Activated CD8-positive, alpha-beta T cell treated with anti-CD3 and anti-CD28 coated beads for 36 hours (primary cell): ENCODE data around the gene RNF212. TPM values are rescaled to one million over a fixed set of nuclear protein-coding genes. Genes with fewer than 3 reads are reported as not detected.

Experiments
- ATAC-seq: fragments of 200-7000 bp; cut with Tn5 transposase; one replicate; pipeline ENCODE4 v1.10.0; 2021; ENCODE audit warnings: mild to moderate bottlenecking, moderate library complexity
- CTCF ChIA-PET: fragments of 350-600 bp; sonication (Branson Sonifier 250); formaldehyde crosslinking; loops from one replicate; lab custom pipeline; 2021; ENCODE audit warnings: antibody characterized with exemption; lab: Charles Lee
- POLR2A ChIA-PET: fragments of 350-600 bp; sonication (Branson Sonifier 250); formaldehyde crosslinking; loops from one replicate; lab custom pipeline; 2021; ENCODE audit warnings: antibody characterized with exemption; lab: Charles Lee
- DNase-seq: peaks from one replicate; pipeline ENCODE4 v3.0.0-alpha.2; 2020
- H3K27ac Mint-ChIP-seq: one replicate; pipeline ENCODE4 v1.8.0; 2021; ENCODE audit warnings: mild to moderate bottlenecking, mixed read lengths
- H3K27me3 Mint-ChIP-seq: one replicate; pipeline ENCODE4 v1.8.0; 2021; ENCODE audit warnings: mixed read lengths
- H3K36me3 Mint-ChIP-seq: one replicate; pipeline ENCODE4 v1.8.0; 2021; ENCODE audit warnings: low read depth, mixed read lengths
- H3K4me1 Mint-ChIP-seq: one replicate; pipeline ENCODE4 v1.8.0; 2021; ENCODE audit warnings: low read depth, mixed read lengths
- H3K4me3 Mint-ChIP-seq: one replicate; pipeline ENCODE4 v1.8.0; 2021; ENCODE audit warnings: mild to moderate bottlenecking, moderate library complexity, mixed read lengths
- H3K9me3 Mint-ChIP-seq: one replicate; pipeline ENCODE4 v1.8.0; 2021; ENCODE audit warnings: mixed read lengths
- intact Hi-C: fragments of 100-400 bp; cut with micrococcal nuclease; formaldehyde crosslinking; loops from one replicate; pipeline ENCODE4 v1.10.0; 2022
- total RNA-seq, 2 experiments: library from RNA; stranded (reverse); gene quantifications; one replicate each; pipeline ENCODE4 v1.2.3, GENCODE V29; 2021
- TF ChIP-seq, protein P1 (sequence below): fragments of 200-600 bp; IDR thresholded peaks from one replicate; pipeline ENCODE4 v1.8.0; 2022; ENCODE audit warnings: antibody characterized with exemption, mild to moderate bottlenecking

RNF212 gene
- total RNA-seq, 2 experiments from 2014 or later, result 3.0 to 3.3 TPM

DNA sequence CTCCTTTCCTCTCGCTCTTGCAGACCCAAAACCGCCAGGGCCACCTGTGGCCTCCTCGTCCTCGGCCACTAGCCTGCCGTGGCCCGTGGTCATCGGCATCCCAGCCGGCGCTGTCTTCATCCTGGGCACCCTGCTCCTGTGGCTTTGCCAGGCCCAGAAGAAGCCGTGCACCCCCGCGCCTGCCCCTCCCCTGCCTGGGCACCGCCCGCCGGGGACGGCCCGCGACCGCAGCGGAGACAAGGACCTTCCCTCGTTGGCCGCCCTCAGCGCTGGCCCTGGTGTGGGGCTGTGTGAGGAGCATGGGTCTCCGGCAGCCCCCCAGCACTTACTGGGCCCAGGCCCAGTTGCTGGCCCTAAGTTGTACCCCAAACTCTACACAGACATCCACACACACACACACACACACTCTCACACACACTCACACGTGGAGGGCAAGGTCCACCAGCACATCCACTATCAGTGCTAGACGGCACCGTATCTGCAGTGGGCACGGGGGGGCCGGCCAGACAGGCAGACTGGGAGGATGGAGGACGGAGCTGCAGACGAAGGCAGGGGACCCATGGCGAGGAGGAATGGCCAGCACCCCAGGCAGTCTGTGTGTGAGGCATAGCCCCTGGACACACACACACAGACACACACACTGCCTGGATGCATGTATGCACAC, 88.3 kb downstream of the RNF212 start:
- TF ChIP-seq, protein P1, sequence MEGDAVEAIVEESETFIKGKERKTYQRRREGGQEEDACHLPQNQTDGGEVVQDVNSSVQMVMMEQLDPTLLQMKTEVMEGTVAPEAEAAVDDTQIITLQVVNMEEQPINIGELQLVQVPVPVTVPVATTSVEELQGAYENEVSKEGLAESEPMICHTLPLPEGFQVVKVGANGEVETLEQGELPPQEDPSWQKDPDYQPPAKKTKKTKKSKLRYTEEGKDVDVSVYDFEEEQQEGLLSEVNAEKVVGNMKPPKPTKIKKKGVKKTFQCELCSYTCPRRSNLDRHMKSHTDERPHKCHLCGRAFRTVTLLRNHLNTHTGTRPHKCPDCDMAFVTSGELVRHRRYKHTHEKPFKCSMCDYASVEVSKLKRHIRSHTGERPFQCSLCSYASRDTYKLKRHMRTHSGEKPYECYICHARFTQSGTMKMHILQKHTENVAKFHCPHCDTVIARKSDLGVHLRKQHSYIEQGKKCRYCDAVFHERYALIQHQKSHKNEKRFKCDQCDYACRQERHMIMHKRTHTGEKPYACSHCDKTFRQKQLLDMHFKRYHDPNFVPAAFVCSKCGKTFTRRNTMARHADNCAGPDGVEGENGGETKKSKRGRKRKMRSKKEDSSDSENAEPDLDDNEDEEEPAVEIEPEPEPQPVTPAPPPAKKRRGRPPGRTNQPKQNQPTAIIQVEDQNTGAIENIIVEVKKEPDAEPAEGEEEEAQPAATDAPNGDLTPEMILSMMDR, result no peak
- DNase-seq (no peak), ATAC-seq (no peak)
- CTCF ChIA-PET, result no interaction called here
- Mint-ChIP-seq H3K27me3 (no peaks in the 10 kb centered on the region), H3K36me3 (peaks cover 11% of the 10 kb centered on the region), H3K9me3 (no peaks in the 10 kb centered on the region), H3K4me1 (peaks cover 6% of the 10 kb centered on the region), H3K4me3 (no peak overlapping the region), H3K27ac (no peak overlapping the region)
- intact Hi-C loops, result no loop called here
- POLR2A ChIA-PET, result no interaction called here

DNA sequence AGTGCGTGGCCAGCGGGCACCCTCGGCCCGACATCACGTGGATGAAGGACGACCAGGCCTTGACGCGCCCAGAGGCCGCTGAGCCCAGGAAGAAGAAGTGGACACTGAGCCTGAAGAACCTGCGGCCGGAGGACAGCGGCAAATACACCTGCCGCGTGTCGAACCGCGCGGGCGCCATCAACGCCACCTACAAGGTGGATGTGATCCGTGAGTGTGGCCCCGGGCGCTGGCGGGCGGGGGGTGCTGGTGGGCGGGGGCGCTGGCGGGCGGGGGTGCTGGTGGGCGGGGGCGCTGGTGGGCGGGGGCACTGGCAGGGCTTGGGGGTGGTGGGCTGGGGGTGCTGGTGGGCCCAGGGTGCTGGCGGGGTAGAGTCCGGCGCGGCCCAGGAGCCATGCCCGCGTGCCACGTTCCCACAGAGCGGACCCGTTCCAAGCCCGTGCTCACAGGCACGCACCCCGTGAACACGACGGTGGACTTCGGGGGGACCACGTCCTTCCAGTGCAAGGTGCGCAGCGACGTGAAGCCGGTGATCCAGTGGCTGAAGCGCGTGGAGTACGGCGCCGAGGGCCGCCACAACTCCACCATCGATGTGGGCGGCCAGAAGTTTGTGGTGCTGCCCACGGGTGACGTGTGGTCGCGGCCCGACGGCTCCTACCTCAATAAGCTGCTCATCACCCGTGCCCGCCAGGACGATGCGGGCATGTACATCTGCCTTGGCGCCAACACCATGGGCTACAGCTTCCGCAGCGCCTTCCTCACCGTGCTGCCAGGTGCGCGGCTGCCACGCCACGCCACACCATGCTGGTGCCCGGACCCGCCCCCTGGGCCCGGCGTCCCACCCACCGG, 89.2 kb downstream of the RNF212 start:
- intact Hi-C loops, result no loop called here
- no peak for ATAC-seq
- ChIA-PET CTCF (no interaction called here), POLR2A (interaction anchor here (1.0 kb wide), 1 partner anchor 10 kb away, joined by 3 read pairs; no protein-coding TSS in a partner anchor)
- H3K27ac Mint-ChIP-seq, result no peak overlapping the region
- no peaks in the 10 kb centered on the region for H3K27me3 Mint-ChIP-seq
- no peak for DNase-seq
- TF ChIP-seq, protein P1, result no peak
- peaks cover 6% of the 10 kb centered on the region for H3K4me1 Mint-ChIP-seq
- peaks cover 11% of the 10 kb centered on the region for H3K36me3 Mint-ChIP-seq
- H3K4me3 Mint-ChIP-seq, result no peak overlapping the region
- H3K9me3 Mint-ChIP-seq, result no peaks in the 10 kb centered on the region

DNA sequence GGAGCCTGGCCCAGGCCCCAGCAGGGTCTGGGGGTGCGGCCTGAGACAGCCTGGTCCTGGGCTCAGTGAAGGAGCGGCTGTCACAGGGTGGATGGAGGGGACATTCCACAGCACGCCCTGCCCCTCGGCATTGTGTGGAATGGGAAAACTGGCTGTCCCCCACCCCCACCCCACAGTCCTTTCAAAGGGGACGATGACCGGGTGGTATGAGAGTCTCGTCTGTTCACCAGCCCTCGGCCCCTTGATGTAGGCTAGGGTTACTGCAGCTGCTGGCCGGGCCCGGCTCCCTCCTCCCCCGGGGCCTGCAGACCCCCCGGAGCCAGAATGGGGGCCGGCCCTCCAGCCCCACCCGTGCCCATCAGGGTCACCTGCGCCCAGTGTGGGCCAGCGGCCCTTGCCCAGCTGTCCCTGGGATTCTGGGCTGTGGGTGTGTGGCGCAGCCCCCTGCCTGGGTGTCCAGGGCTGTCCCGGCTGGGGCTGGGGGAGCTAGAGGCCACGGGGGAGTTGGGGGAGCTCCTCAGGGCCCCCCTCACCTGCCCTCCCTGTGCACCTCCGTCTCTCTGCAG, 90.2 kb downstream of the RNF212 start:
- TF ChIP-seq, protein P1, result no peak
- intact Hi-C loops, result no loop called here
- Mint-ChIP-seq H3K27ac (no peak overlapping the region), H3K36me3 (peaks cover 11% of the 10 kb centered on the region), H3K4me3 (no peak overlapping the region), H3K4me1 (peaks cover 6% of the 10 kb centered on the region), H3K9me3 (no peaks in the 10 kb centered on the region), H3K27me3 (no peaks in the 10 kb centered on the region)
- ATAC-seq, result no peak
- ChIA-PET POLR2A (interaction anchor here (1.0 kb wide), 1 partner anchor 9 kb away, joined by 3 read pairs; no protein-coding TSS in a partner anchor), CTCF (no interaction called here)
- DNase-seq, result no peak

DNA sequence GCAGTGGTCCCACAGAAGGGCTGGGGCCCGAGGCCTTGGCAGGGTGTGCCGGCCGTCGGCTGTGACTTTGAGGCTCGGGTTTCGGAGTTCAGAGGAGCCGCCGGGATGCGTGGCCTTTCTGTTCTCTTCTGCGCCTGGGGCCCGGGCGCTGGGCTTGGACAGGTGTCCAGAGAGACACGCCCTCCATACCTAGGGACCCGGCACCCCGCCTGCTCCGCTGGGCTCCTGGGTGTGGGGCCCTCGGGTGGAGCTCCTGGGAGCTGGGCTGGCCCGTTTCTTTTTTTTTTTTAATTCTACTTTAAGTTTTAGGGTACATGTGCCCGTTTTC, 90.7 kb downstream of the RNF212 start:
- intact Hi-C loops, result no loop called here
- no peak overlapping the region for H3K27ac Mint-ChIP-seq
- no peak for DNase-seq
- H3K4me1 Mint-ChIP-seq, result peaks cover 6% of the 10 kb centered on the region
- H3K9me3 Mint-ChIP-seq, result no peaks in the 10 kb centered on the region
- H3K36me3 Mint-ChIP-seq, result peaks cover 11% of the 10 kb centered on the region
- TF ChIP-seq, protein P1, result no peak
- ChIA-PET CTCF (no interaction called here), POLR2A (no interaction called here)
- H3K27me3 Mint-ChIP-seq, result no peaks in the 10 kb centered on the region
- no peak for ATAC-seq
- no peak overlapping the region for H3K4me3 Mint-ChIP-seq
